Measurements from ENCODE around the gene DNAJC5.

The DNAJC5 gene

DNA sequence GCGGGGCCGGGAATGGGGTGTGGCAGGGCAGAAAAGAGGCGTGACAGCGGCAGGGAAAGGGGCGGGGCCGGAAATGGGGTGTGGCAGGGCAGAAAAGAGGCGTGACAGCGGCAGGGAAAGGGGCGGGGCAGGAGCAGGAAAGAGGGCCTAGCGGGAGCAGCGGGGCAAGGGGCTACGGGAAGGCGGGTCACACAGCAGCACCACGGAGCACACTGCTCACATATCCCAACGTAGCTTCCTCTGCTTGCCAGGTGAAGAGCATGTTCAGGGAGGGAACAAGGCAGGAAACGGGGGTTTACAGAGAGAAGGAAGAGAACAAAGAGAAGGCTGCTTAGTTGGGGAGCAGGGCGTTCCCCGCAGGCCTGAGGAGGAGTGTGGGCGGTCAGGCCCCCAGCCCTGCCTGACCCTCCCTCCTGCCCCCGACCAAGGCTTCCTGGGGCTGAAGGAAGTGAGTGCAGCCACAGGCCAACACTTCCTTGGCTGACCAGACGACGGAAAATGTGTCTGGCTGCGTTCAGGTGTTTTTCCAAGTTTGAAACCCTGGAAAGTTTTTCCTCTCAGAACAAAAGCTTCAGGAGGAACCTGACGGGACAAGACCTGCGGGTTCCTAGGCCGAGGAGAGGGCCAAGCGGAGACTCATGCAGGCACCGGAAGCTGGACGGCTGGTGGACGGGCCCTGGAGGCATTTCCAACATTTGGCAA lies 47.5 kb downstream of the DNAJC5 start:
- ATAC-seq, result no peak

DNA sequence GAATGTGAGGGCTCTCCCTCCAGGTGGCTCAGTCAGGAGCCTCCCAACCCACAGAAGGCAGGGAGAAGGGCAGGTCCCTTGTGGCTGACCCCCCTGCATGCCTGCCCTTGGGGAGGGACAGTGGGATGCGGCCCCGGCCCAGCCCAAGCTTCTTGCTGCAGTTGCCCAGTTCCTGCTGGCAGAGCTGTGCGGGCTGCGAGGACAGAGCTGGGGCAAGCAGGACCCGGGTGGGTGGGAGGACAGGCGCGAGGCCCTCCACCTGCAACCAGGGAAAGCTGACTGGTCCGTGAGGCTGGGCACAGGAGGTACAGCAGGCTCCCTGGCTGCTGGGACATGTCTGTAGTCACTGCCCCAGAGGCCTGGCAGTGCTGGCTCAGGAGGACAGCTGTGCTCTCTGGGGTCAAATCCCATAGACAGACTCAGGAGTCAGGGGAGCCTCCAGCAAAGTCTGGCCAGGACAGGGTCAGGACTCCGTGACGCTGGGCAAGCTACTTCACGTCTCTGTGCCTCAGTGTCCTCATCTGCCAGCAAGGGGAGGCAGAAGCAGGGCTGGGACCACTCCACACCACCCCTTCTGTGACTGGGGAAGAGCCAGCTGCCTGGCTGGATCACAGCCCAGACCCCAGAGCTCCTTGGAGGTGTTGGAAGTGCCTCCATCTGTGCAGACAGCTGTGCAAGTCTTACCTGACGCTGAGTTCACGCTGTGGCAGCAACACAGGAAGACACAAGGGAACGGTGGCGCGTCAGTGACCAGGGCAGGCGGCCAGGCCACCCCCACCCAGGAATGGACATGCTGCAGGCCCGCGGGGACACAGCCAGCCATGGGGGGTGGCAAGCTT lies 48.3 kb downstream of the DNAJC5 start:
- no peak for ATAC-seq

DNA sequence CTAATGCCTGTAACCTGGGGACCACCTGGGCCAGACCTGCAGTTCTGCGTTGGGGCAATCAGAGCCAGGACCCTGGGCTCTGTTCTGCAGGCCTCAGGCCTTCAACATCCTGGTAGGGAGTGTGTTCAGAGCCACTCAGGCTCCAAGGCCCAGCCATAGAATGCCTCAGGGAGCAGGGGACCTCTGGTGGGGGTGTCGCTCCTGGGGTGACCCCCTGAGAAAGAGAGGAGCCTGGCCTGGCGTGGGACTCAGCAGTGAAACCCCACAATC lies 48.8 kb downstream of the DNAJC5 start:
- ATAC-seq, result no peak

DNA sequence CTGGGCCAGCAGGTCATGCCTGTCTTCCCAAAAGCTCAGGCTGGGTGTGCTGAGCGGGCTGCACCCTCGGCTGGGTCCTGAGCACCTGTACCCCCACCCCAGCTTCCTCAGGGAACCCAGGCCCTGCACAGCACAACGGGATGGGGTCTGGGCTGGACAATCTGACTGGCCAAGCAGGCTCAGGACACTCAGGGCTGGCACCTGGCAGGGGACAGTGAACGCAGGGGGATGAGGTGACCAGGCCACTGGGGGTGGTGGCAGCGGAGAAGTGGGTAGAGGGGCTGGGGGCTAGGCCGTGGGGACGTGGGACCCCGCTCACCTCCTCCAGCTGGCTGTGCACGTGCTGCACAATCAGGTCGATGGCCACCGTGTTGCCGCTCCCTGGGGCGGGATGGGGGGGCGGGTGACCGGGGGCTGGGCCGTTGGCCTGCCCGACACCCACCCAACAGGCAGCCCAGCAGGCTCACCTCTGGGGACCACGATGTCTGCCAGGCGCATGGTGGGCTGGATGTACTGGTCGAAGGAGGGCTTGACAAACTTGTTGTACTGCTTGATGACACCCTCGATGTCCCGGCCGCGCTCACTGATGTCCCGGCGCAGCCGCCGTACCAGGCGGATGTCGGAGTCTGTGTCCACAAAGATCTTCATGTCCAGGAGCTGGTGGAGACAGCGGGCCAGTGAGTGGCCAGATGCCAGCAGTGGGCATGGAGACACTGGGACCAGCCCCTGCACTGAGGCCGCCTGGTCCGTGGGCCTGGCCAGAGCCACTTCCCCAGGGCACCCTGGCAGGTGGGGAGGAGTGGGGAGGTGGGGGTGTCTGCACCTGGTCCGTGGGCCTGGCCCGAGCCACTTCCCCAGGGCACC lies 49.4 kb downstream of the DNAJC5 start:
- ATAC-seq, result no peak

DNA sequence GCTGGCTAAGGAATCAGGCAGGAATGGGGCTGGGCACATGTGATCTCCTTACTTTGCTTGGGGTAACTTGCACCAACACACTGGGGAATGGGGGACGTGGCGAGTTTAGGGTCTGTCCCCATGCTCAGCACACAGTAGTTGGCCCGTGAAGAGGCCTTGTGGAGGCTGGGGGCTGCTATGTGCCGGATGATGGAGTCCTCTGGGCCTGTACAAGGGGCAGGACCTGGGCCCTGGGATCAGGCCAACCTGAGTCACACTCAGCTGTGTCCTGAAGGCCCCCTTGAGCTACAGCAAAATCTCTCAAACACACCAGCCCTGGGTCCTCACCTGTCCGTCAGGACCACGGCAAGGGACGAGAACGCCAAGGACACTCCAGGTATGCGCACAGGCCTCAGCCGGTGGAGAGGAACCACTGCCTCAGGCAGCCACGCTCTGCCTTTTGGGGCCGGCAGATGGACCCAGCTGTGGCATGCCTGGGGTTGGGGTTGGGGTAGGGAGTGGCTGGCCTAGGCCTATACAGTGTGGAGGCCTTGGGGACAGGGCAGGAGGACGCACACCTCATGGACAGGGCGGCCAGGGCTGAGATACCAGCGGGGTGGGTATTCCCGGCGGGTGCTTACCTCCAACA lies 50.2 kb downstream of the DNAJC5 start:
- no peak for ATAC-seq

DNA sequence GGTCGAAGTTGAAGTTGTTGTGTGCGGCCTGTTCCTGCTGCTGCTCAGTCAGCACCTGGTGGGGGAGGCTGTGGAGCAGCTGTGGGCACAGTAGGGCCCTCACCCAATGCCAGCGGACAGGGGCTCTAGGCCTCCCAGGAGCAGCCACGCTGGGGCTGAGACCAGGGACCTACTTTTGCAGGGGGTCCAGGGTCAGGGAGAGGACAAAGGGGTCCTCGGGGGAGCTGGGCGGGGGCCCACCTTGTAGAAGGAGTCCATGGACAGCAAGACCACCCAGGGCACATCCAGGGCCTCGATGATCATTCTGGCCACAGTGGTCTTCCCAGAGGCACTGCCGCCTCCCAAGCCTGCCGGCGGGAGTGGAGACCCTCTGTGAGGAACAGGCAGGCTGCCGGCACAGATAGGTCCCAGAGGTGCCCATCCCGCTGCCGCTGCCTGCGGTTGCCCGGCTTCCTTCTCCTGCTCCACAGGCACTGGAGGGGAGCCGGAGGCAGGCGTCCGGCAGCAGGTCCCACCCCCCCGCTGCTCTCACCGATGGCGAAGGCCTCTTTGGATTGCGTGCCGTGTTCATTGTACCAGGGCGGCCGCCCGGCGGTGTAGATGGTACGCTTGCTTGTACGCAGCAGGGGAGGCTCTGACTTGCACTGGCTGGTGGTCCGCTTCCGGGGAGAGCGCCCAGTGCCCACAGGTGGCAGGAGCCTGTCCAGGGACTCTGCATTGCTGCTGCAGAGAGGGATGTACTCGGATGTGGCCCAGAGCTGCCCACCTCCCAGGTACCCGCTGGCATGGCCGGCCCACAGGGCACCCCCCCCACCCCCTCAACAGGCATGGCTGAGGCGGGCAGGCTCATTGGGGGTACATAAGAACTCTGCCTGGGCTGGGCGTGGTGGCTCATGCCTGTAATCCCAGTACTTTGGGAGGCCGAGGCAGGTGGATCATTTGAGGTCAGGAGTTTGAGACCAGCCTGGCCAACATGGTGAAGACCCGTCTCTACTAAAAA lies 51.3 kb downstream of the DNAJC5 start:
- ATAC-seq, result no peak

DNA sequence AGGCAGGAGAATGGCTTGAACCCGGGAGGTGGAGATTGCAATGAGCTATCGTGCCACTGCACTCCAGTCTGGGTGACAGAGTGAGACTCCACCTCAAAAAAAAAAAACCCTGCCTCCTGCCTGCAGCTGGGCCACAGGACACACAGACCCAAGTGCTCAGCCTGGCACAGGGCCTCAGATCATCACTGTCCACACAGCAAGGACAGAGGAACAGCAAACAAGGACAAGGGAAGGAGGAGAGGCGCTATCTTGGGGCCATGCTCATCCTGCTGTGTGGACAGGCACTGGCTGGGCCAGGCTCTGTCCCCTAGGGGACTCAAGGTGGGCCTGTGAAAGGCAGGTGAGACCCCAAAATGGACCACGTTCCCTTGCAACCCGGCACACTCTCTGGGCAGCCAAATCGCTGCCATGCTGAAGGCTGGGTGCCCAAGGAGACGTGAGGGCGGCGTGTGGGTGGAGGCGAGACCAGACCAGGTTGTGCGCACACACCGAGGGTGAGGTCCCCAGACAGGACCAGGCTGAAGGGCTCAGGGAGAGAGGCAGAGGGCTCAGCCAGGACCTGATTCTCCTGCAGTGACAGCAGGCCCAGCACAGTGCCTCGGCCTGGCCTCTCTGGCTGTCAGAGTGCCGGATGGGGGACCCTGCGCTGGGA lies 52.2 kb downstream of the DNAJC5 start:
- no peak for ATAC-seq

DNA sequence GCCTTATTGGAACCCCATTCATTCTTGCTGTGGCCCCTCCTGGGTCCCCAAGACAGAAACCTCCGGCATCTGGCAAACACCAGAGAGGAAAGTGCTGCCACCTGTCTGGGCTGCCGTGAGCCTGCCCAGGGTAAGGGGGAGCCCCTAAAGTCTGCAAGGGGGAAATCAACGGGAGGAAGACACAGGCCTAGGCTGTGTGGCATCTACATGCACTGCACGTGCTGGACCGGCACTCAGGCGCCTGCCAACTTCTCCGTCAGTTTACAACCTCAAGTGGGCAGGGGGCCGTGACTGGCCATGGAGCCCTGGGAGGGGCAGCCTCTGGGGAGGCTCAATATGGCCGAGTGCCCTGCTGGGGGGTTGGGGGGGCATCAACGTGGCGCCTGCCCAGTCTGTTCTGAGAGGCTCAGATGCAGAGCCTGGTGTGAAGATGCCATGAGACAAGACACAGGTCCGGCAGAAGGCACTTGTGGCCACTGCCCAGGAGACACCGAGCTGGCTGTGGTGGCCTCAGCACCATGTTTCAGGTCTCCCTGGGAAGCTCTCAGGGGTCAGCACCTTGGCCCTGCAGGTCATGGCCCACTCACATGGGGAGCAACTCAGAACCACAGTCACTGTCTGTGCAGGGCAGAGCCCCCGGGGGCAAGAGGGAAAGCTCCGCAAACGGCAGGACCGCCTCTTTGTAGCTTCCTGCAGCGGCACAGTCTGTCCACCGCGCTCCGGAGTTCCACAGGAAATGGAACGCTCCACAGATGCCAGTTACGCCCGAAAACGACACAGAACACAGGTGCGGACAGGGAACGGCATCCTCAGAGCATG lies 52.9 kb downstream of the DNAJC5 start:
- peak; percentile 30 to 33 for ATAC-seq

DNA sequence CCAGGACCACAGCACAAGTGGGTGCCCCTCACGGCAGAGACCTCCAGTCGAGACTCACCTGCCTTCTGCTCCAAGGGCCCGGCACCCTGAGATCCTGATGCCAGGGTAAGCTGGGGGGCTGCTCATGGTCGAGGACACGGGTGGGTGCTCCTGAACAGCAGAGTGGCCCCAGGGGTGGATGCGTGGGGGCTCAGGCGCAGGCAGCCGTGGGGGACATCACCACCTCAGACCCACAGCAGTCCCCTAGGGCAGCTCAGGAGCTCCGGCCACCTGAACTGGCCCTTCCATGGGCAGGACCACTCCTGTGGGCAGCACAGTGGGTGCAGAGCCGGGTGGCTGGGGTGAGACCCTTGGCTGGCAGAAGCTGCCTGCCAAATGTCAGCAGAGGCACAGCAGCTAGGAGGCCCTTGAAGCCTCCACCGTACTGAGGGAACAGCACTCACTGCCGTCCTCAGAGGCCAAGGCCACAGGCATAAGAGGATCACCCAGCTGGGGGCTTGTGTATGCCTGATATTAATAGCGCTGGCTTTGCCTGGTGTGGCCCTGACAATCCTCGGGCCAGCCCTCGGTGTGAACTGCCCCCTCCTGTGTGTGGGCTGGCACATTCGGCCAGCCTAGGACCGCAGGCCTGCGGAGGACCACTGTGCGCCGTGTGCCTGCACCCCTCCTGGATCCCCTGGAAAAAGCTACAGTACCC lies 55.9 kb downstream of the DNAJC5 start:
- no peak for ATAC-seq

DNA sequence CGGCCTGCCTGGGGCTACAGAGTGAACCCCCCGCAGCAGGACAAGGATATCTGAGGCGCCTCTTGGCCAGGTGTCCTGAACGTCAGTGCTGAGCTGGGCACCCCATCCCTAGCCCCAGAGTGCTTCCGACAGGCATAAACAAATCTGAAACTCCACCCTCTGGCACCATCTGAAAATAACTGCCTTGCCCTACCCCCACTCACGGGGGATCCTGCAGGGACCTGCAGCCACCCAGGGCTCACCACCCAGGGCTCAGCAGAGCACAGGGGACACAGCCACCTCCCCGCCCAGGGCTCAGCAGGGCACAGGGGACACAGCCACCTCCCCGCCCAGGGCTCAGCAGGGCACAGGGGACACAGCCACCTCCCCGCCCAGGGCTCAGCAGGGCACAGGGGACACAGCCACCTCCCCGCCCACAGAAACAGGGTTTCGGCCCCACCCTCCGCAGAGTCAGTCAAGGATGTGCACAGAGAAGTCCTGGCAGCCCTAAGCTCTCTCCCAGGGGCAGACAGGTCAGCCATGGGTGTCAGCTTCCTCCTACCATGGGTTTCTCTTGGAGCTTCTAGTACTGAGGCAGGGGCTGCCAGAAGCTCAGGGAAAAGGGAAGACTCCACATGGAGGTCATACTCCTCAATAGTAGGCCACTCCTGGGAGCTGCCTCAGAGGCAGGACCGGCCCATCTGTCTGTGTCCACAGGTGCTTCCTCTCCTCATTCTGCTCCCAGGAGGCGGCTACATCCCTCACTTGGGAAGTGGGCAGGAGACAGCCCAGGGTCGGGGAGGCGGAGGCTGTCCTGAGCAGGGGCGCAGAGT lies 56.7 kb downstream of the DNAJC5 start:
- ATAC-seq, result no peak

DNA sequence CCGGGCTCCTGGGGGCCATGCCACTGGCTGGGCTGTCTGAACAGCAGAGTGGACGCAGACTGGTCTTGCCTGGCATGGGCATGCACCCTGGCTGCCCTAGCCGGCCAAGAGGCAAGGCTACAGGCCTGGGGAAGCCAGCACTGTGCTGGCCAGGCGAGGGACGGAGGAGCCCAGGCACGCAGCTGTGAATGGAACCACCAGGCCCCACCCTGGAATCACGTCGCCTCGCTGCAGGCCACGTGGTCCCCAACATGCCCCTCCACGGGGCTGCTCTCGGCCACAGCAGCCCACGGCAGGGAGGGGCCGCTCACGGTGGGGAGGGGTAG lies 57.2 kb downstream of the DNAJC5 start:
- no peak for ATAC-seq

DNA sequence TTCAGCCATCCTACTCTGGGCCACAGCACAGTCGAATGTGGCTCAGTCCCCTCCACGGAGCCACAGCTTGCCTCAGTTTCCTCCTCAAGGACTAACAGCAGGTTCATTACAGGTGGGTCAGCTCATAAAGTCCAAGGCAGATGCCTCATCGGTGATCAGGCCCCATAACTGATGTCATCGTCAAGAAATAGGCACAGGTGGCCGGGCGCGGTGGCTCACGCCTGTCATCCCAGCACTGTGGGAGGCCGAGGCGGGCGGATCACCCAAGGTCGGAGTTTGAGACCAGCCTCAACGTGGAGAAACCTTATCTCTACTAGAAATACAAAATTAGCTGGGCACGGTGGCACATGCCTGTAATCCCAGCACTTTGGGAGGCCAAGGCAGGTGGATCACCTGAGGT lies 57.8 kb downstream of the DNAJC5 start:
- no peak for ATAC-seq

DNA sequence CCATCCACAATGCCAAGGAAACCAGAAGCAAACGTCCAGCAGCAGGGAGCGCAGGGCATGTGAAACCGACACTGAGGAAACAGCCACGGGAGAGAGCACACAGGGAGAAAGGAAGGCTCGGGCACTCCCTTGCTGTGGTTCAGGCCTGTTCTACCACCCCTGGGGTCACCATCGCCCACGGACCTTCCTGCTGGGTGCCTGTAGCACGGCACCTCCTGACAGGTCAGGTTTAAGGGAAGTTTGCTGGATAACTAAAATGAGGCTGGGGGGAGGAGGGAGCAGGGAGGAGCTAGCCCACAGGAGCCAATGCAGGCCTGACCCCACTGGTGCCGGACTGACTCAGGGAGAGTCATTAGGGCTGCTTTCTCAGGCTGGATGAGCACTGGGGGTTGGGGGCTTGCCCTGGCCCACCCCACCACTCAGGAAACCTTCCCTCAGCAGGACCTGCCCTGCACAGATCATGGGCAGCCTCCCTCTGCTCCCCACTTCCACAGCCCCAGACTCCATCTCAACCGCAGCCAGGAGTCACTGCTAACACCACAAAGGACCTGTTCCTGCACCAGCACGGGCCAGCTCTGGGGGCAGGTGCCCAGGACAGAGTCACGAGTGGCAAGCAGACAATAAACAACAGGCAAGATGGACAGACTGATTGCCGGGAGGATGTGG lies 59.0 kb downstream of the DNAJC5 start:
- ATAC-seq, result no peak

DNA sequence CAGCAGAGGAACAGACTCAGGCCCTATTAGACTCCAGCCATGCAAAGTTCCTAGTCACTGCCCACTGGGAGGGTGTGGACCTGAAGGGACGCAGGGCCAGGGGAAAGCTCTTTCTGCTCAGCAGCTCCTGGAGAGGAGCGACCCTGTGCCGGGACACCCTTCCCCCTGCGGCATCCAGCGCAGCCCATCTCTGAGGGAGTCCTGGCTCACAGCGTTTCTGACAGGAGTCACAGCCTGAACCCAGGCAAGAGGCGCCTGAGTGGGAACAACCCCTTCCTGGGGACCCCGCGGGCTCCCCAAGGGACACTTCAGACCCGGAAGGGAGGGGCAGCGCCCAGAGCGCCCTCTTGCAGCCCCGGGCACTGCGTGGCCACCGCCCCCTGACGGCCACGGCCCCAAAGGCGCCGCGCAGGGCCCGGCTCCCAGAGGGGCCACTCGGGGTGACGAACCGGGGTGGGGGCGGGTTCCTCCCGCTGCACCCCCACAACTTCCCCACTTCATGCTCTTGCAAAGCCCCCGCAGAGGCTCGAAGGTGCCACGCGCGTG lies 60.4 kb downstream of the DNAJC5 start:
- no peak for ATAC-seq

DNA sequence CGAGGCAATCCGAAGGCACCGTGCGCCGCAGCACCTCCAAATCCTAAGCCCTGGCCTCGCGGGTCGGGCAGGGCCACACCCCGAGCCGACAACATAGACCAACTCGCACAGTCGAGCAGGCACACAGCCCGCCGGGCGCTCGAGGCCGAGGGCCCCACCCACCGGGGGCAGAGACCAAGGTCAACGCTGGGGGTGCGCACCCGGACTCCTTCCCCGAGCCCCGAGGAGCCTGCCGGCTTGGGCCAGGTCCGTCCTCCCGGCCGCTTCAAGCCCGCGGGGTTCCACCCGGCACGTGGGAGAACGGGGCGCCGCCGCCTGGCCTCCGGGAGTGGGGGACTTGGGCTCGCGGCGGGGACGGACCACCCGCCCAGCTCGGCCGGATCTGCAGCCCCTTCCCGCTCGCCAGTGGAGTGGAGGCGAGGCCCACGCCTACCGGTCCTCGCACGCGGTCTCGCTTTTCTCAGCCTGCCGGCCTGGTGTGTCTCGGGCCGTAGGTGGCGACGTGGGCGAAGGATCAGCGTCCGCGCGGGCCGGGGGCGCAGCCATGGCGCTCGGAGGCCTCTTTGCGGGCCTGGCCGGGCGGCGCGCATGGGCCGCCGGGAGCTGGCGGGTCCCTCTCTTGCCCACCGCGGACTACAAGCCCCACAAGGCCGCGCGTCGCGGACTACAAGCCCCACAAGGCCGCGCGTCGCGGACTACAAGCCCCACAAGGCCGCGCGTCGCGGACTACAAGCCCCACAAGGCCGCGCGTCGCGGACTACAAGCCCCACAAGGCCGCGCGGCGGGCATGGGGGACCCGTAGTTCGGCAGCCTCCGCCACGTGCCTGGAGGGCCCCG lies 61.1 kb downstream of the DNAJC5 start, which contains the start of gene UCKL1:
TSS of gene UCKL1 (minus strand) at position 590 of the 837 bp plus-strand sequence. CDS start at position 546, 44 bp downstream.
- ATAC-seq, result peak; percentile 82 to 84

DNA sequence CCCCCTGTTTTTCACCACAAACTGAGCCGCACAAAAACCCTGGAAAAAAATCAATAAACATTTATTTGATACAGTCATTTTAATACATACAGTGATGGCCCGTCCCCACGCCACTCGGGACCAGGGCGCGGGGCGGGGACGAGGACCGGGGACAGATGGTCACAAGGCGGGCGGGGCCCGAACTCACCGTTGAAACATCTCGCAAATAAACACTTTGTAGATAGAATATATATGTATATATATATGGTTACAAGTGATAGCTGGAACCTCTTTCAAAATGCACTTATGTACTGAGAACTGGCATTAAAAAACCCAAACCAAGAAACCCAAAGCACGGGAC lies 61.7 kb downstream of the DNAJC5 start:
- peak; percentile 6 to 10 for ATAC-seq

Data from activated CD4-positive, CD25-positive, alpha-beta regulatory T cell treated with anti-CD3 and anti-CD28 coated beads, Interleukin-2, amount 50 U/mL, for 24 hours (primary cell).